HG02884 (cell line): ENCODE data around the gene CARS2.
"Not testable (repeated sequence)": the region's sequence is repeated elsewhere in the genome, so short reads cannot be mapped to it uniquely, and the experiment has no call there.

Experiments used
- ATAC-seq: cut with Tn5 transposase; IDR thresholded peaks from one replicate; pipeline ENCODE4 v1.9.1; 2021; ENCODE audit warnings: mild to moderate bottlenecking, moderate library complexity; ENCODE audit not compliant: unreplicated experiment

Gene CARS2

DNA sequence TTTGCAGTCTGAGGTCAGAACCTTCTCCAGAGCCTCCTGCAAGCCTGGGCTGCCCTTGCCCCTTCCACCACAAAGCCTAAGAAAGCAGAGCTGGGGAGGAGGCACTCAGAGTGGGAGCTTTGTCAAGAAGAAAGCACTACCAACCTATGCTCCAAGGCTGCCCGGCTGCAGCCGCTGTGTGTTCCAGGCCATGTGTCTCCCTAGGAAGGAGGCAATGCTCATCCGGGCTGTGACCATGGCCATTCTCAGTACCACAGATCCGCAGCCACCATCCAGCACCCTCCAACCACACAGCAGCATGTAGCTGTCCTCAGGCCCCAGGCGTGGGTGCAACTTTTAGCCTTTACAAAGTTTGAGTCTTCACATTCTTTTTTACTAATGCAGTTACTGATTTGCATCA, 22.0 kb downstream of the CARS2 start:
- ATAC-seq, result no peak

DNA sequence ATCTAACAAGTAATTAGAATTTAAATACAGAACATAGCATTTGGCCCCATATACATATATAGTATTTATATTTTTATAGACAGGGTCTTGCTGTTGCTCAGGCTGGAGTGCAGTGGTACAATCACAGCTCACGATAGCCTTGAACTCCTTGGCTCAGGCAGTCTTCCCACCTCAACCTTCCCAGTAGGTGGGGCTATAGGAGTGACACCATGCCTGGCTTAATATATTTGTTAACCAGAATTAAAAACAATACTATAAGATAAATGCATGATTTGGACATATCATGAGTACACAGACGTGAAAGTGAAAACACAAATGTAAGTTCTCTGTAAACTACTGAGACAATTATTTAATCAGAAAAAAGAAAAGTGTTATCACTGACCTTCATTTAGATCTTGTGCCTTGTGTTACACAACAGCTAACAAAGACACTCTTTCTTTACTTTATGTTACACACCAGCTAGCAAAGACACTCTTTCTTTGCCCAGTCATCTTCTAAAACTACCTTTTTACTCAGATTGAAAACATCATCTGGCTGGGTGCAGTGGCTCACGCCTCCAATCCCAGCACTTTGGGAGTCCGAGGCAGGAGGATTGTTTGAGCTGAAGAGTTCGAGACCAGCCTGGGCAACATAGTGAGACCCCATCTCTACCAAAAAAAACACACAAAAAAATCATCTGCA, 22.6 kb downstream of the CARS2 start:
- ATAC-seq, result no peak

DNA sequence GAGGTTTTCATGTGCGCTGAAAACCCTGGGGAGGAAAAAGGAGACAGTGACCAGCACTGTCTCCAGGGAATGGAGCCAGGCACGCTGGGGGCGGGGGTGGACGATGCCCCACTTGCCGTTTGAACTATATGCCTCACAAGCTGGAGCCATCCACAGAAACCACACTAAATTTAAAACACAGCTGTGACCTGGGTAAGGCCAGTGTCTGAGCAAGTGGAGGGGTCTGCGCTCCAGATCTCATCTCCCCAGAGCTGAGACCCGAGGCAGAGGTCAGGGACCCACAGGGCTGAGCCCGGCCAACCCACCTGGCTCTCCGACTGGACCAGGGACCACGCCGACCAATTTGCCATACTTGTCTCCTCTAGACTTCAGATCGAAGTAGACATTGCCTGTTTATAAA, 23.2 kb downstream of the CARS2 start:
- no peak for ATAC-seq

DNA sequence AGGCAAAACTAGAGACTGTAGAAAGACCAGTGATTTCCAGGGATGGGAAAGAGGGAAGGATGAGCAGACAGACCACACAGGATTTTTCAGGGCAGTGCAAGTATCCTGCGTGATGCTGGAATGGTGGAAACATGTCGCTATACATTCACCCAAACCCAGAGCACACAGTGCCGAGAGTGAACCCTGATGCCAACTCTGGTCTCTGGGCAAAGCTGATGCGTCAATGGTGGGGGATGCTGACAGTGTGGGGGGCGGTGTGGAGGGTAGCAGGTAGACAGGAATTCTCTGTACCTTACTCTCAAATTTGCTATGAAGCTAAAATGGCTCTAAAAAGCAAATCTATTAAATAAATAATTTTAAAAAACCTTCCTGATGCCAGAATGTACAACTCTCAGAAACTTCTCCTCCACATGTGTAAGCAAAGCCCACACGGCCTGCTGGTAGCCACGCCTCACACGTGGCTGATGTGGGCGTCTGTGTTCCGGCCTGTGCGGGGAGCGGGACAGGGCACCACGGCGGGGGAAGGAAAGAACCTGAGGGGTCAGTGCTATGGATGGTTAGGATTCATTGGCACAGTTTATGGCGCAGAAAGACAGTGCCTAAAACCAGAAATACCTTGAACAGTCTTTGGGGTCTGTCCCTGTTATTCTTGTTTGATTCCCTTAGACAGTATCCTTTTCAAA, 23.9 kb downstream of the CARS2 start:
- ATAC-seq, result no peak

DNA sequence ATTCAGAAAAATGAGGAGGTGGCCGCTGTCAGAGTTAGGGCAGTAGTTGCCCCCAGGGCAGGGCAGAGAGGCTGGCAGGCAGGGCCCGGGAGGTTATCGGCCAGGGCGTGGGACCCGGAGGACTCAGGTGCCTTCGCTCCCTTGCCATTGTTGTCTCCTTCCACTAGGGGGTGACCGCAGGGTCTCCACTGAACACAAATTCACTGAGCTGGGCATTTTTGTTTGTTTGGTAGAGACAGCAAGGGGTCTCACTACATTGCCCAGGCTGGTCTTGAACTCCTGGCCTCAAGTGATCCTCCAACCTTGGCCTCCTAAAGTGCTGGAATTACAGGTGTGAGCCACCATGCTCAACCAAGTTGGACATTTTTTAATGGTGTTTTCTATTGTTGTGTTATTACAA, 25.1 kb downstream of the CARS2 start:
- ATAC-seq, result no peak

DNA sequence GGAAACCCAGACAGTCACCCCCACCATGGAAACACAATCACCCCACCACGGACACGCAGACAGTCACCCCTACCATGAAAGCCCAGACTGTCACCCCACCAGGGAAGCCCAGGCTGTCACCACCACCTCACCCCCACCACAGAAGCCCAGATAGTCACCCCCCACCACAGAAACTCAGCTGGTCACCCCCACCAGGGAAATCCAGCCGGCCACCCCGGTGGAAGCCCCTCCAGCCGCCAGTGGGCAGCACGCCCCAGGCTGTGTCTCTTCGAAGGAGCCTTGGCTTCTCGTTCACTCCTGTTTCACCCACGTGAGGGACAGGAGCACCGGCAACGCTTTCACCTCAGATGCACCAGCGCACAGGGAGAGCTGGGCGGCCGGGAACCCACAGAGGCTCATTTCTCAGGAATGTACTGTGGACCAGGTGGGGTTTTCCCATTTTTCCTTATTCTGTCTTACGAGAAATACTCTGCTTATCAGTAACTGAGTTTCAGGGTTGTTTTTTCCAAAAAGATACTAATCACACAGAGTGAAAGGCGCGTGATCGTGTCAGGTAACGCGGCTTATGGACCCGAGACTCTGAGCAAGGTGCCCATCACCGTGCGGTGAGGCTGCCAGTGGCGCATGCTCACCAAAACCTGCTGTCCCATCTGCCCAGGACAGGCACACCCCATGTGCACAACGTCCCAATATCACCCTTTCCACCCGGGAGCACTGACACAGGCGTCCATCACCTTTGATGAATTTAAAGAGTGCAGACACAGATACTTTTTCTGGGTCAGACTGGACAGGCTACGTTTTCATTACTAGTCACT, 28.0 kb downstream of the CARS2 start:
- ATAC-seq, result no peak

DNA sequence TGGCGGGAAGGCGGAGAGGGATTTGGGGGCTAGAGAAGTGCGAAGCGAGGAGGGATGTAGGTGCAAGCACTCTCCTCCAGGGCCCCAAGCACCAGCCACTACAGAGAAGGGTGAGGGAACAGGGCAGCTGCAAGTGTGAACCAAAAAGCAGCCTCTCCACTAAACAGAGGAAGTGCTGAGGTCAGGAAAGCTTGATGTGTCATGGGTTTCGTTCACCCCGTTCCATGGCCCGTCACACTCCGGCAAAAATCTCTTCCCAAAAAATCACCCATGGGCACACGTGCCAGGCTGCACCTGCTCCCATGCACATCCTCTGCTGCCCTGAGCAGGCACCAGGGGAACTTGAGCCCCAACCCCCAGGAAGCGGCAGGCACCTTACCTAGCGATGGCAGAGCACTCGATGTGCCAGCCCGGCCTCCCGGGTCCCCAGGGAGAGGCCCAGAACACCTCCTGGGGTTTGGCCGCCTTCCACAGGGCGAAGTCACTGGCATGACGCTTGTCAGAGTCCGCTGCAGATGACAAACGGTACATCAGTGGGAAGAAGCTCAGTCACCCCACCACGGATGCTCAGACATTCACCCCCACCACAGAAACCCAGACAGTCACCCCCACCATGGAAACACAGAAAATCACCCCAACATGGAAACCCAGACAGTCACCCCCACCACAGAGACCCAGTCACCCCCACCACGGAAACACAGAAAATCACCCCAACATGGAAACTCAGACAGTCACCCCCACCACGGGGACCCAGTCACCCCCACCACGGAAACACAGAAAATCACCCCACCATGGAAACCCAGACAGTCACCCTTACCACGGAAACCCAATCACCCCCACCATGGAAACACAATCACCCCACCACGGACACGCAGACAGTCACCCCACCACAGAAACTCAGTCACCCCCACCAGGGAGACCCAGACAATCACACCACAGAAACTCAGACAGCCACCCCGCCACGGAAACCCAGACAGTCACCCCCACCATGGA, 29.0 kb downstream of the CARS2 start:
- ATAC-seq, result peak; percentile 70

DNA sequence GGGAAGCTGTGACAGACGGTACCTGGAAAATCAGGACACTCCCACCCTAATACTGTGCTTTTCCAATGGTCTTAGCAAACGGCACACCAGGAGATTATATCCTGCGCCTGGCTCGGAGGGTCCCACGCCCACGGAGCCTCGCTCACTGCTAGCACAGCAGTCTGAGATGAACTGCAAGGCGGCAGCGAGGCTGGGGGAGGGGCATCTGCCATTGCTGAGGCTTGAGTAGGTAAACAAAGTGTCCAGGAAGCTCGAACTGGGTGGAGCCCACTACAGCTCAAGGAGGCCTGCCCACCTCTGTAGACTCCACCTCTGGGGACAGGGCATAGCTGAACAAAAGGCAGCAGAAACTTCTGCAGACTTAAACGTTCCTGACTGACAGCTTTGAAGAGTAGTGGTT, 36.1 kb downstream of the CARS2 start:
- not testable (repeated sequence) for ATAC-seq

DNA sequence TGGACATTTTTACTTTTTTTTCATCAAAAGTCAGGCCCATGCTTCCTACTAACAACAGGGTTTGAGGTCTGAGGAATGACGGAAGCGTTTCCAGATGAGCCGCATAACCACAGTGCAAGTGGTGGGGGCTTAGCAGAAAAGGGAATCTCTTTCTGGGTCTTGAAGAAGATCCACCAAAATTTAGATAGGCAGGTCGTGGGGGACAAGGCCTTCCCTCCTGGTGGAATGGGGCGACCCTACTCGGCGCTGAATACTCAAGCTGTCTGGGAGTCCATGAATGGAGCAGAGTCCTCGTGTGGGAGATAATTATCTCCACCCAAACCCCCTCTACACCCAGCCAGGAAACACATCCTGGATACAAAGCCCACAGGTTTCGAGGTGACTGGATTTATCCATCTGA, 36.9 kb downstream of the CARS2 start:
- ATAC-seq, result no peak

DNA sequence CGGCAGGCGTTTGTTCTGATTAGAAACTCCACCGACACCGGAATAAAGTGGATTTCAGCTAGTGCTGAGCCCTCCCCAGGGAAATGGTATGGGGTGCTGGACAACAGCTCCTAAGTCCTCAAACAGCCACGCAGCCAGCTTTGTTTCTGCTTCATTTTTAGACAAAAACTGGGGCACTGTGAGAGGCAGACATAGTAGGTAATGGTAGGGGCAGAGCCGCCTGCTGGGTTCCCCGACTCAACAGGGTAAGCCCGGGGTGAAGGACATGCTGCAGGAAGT, 39.7 kb downstream of the CARS2 start:
- ATAC-seq, result no peak

DNA sequence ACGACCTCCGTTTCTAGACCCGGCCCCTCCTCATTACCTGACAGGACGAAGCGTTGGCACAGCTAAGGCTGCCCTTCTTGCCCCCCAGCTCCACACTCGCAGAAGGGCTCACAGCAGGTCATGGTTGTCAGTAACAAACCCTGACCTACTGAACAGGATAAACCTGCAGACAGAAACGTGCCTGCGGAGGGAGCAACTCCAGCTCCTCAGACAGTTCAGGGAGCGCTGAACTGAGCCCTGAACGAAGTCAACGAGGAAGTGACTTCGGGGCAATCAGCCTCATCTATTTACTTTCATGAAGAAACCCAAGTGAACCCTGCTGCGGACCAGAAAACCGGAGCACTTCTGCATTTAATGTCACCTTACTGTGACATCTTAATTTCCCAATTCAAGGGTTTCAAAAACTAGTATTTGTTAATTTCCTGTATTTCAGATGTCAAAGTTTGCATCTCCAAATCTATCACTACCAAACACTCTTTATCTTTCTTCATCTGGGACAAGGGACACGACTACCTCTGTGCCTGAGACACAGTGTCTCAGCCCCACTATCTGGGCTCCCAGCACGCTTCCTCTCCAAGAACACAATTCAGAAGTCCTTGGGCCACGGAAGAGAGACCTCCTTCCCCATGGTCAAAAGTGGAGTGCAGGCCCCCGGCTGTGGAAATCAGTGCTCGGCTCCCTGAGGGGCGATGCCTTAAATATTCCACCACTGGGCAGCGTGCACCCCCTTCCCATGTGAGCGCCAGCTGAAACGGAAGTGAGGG, 40.2 kb downstream of the CARS2 start:
- no peak for ATAC-seq

DNA sequence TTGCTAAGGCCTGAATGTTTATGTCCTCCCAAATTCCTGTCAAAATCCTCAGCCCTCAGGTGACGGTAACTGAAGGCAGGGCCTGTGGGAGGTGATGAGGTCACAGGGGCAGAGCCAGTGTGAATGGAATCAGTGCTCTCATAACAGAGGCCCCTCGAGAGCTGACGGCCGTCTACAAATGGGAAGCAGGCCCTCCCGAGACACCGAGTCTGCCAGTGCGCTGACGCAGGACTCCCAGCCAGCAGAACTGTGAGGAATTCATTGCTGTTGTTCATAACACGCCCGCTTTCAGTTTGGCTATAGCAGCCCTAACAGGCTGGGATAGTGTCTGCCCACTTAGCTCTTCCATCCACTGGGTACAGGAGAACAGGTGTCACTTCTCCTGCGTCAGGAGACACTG, 41.2 kb downstream of the CARS2 start:
- ATAC-seq, result no peak

DNA sequence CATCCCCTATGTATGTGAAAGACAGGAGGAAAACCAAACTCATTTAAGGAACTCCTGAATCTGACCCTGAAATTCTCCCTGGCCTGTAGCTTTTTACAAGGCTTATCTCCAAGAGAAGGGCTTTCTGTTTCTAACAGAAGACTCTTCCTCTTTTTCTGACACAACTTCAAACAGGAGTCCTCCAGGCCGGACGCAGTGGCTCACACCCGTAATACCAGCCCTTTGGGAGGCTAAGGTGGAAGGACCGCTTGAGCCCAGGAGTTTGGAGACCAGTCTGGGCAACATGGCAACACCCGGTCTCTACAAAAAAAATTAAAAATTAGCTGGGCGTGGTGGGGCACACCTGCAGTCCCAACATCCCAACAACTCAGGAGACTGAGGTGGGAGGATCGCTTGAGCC, 41.9 kb downstream of the CARS2 start:
- no peak for ATAC-seq

DNA sequence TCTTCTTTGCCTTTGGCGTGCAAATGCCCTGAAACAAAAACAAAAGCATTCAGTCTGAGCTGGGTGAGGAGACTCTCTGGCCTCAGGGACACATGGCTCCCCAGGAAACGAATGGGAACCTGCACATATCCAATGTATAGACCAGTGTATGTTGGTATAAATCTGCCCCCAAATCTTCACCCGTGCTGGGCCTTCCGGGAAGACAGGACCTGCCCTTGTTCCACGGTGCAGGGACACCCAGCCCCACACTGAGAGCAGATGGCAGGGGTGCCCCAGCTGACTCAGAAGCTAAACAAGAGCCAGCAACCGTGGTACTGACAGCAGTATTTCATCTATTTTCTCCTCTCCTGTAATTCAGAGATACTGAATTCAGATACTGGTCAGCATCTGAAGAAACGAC, 42.4 kb downstream of the CARS2 start:
- ATAC-seq, result no peak

DNA sequence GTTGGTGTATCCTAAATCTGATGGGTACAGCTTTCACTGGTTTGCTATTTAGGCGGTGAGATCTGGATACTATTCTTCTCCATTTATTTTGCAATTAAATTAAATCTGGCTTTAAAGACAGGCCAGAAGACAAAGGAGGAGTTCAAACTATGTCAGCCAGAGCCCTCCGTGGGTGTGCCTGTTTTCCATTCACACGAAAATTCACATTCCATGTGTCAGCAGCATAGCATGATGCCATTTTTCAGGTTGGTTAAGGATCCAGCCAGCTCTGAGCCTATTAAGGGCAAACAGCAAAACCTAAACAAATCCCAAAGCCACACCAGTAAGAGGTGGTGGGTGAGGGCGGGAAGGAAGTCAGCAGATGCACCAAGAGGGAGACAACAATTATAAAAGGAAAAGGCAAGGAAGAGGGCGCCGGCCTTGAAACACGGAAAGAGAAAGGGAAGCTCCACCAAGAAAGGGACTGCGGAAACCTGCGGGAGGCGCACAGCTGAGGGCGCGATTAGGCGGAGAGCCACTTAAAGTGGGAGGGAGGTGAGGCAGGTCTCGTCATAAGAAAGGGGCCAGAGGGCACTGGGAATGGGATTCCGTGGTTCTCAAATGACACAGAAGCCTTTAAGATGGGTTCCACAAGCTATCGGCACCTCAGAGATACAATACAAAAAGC, 43.0 kb downstream of the CARS2 start:
- ATAC-seq, result no peak

DNA sequence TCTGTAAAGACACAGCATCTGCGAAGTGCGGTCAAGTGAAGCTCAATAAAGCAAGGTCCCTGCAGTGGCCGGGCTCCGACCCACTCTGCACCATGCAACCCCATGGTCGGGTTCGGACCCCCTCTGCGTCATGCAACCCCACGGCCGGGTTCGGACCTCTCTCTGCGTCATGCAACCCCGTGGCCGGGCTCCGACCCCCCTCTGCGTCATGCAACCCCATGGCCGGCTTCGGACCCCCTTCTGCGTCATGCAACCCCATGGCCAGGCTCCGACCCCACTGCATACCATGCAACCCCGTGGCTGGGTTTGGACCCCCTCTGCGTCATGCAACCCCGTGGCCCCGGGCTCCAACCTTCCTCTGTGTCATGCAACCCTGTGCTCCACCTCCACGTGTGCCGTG, 43.8 kb downstream of the CARS2 start:
- ATAC-seq, result no peak

DNA sequence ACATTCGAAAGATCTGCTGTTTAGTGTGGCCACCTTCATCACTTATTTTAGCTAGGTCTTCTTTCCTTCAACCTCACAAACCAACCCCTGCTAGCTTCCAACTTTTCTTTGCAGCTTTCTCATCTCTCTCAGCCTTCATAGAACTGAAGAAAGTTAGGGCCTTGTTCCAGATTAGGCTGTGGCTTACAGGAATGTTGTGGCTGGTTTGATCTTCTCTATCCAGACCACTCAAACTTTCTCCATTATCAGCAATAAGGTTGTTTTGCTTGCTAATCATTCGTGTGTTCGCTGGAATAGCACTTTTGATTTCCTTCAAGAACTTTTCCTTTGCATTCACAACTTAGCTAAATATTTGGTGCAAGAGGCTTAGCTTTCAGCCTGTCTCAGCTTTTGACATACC, 44.7 kb downstream of the CARS2 start:
- ATAC-seq, result no peak

DNA sequence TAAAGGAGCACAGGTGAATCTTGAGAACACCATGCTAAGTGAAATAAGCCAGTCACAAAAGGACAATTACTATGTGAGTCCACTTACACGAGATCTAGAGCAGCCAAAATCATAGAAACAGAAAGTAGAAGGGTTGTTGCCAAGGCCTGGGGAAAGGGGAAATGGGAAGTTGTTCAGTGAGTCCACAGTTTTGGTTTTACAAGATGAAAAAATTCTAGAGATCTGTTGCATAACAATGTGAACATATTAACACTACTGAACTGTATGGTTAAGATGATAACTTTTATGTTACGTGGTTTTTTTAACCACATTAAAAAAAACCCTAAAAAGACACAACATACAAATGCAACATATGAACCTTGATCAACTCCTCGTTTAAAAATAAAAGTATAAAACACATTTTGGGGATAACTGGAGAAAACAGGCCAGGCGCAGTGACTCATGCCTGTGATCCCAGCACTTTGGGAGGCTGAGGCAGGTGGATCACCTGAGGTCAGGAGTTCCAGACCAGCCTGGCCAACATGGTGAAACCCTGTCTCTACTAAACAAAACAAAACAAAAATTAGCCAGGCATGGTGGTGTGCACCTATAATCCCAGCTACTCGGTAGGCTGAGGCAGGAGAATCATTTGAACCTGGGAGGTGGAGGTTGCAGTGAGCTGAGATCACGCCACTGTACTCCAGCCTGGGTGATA, 47.6 kb downstream of the CARS2 start:
- ATAC-seq, result peak; percentile 91

DNA sequence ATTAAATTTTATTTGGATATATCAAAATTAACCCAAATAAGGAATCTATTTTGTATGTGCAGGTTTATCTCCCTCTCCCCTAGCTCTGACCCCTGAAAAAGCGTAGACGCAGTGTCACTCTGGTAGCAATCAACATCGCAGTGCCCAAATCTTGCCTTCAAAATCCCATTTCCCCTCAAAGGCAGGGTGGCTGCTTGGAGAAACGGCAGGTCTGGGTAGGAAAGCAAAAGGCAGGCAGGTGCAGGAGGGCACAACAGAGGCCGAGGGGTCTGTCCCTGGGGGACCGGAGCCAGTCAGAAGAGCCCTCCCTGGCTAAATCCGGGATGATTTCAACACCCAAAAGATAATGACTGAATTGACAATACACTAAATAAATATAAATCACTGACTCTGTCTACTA, 48.7 kb downstream of the CARS2 start:
- no peak for ATAC-seq
